Mucosa of descending colon (tissue), 3 donors: Measurements from ENCODE around the gene ALG12. TPM values are rescaled to one million over a fixed set of nuclear protein-coding genes. Genes with fewer than 3 reads are reported as not detected.

Experiments used
- ATAC-seq: fragments of 200-7000 bp; cut with Tn5 transposase; one replicate; pipeline ENCODE4 v1.9.1; 2020; ENCODE audit warnings: mild to moderate bottlenecking, moderate library complexity
- DNase-seq, 3 donors: peaks; one replicate each; pipeline ENCODE4 v3.0.0-alpha.2; 2020
- H3K36me3 ChIP-seq: fragments of 200-600 bp; one replicate; pipeline ENCODE4 v1.8.0; 2021; ENCODE audit warnings: low read depth, mild to moderate bottlenecking
- H3K4me1 ChIP-seq: fragments of 200-600 bp; one replicate; pipeline ENCODE4 v1.8.0; 2021; ENCODE audit warnings: low read depth, mild to moderate bottlenecking
- H3K4me3 ChIP-seq: fragments of 200-600 bp; one replicate; pipeline ENCODE4 v1.8.0; 2021; ENCODE audit warnings: mild to moderate bottlenecking
- H3K9me3 ChIP-seq: fragments of 200-600 bp; one replicate; pipeline ENCODE4 v1.8.0; 2021; ENCODE audit warnings: mild to moderate bottlenecking
- CTCF ChIP-seq: fragments of 200-600 bp; IDR thresholded peaks from one replicate; pipeline ENCODE4 v1.8.0; 2022; ENCODE audit warnings: antibody characterized with exemption, mild to moderate bottlenecking
- intact Hi-C, 2 donors: fragments of 100-400 bp; cut with DNase I in 1 of 2; cut with micrococcal nuclease in 1 of 2; formaldehyde crosslinking; loops; one replicate each; pipeline versions ENCODE4 v1.11.0 to v1.11.1; 2022; cut with DNase I, micrococcal nuclease
- total RNA-seq, 3 donors: library from RNA; stranded (reverse); fragmentation: NEBNext Ultra II Directional in 2 of 3; extraction: Animal tissue kit (Norgen Biotek cat#: 25700) in 2 of 3; gene quantifications; one replicate each; pipeline versions ENCODE4 v1.2.1 to v1.2.4, GENCODE V29; 2021 to 2023
- donor health status: DM: no; HTN: no; CAD: no; lungs with moderate emphysema.
- donor health status: DM: no; HTN: no; CAD: no.
- donor health status: DM: no; HTN: yes; CAD: no.

Gene ALG12
- total RNA-seq, 3 donors from 2014 or later: 21.7 to 28.7 (median 25.5) TPM

GRCh38 chr22:49863931-49864330, 54.3 kb downstream of the ALG12 start:
- Histone ChIP-seq H3K36me3 (no peaks in the 10 kb centered on the region), H3K4me3 (no peak overlapping the region), H3K4me1 (no peaks in the 10 kb centered on the region), H3K9me3 (peaks cover 21% of the 10 kb centered on the region)
- no peak for DNase-seq
- TF ChIP-seq CTCF: no peak
- no peak for ATAC-seq
- intact Hi-C loops: no loop called here

GRCh38 chr22:49862496-49862776, 55.8 kb downstream of the ALG12 start:
- Histone ChIP-seq H3K4me1 (no peaks in the 10 kb centered on the region), H3K36me3 (no peaks in the 10 kb centered on the region), H3K4me3 (no peak overlapping the region), H3K9me3 (peaks cover 20% of the 10 kb centered on the region)
- no peak for DNase-seq
- TF ChIP-seq CTCF: no peak
- intact Hi-C loops: no loop called here
- no peak for ATAC-seq

- Histone ChIP-seq H3K4me1 (no peaks in the 10 kb centered on the region), H3K9me3 (peaks cover 18% of the 10 kb centered on the region), H3K36me3 (no peaks in the 10 kb centered on the region), H3K4me3 (no peak overlapping the region)
- intact Hi-C loops: no loop called here
- DNase-seq (no peak), ATAC-seq (no peak)
- TF ChIP-seq CTCF: no peak
These were observed 56.4 kb downstream of the ALG12 start for GRCh38 chr22:49861642-49862495.

- no peaks in the 10 kb centered on the region for H3K36me3 ChIP-seq
These were observed 59.4 kb downstream of the ALG12 start for GRCh38 chr22:49858827-49859226.

GRCh38 chr22:49856766-49857618, 61.2 kb downstream of the ALG12 start:
- H3K4me3 ChIP-seq: no peak overlapping the region
- peaks cover 12% of the 10 kb centered on the region for H3K4me1 ChIP-seq
- DNase-seq: no peak
- H3K9me3 ChIP-seq: no peaks in the 10 kb centered on the region
- no peak for ATAC-seq
- no peaks in the 10 kb centered on the region for H3K36me3 ChIP-seq
- intact Hi-C loops: no loop called here
- TF ChIP-seq CTCF: no peak

More at GRCh38 chr22:49858827-49859226, 59.4 kb downstream of the ALG12 start:
- TF ChIP-seq CTCF: no peak
- no peak for DNase-seq
- ATAC-seq: no peak
- intact Hi-C loops: no loop called here
- Histone ChIP-seq H3K4me1 (peaks cover 12% of the 10 kb centered on the region), H3K4me3 (no peak overlapping the region), H3K9me3 (no peaks in the 10 kb centered on the region)
